HepG2 (cell line): ENCODE data around the gene TMEM156. TPM values are rescaled to one million over a fixed set of nuclear protein-coding genes. Genes with fewer than 3 reads are reported as not detected.
"Not testable (repeated sequence)": the region's sequence is repeated elsewhere in the genome, so short reads cannot be mapped to it uniquely, and the experiment has no call there.

ENCODE experiments used
- ATAC-seq: fragments of 200-7000 bp; cut with Tn5 transposase; 3 replicates; pipeline ENCODE4 v1.9.1; 2020; ENCODE audit warnings: mild to moderate bottlenecking, moderate library complexity
- BruUV-seq: library from RNA; stranded (reverse); fragments of 400-500 nt; replicated peaks from 2 replicates; lab custom pipeline; 2021; lab: Mats Ljungman, UMichigan
- CTCF ChIA-PET: fragments of 300-600 bp; formaldehyde crosslinking; extraction: SDS; loops from one replicate; lab custom pipeline; 2021; ENCODE audit warnings: low total read pairs, inconsistent platforms, low intra/inter-chr PET ratio; lab: Yijun Ruan, JAX
- POLR2A ChIA-PET: fragments of 350-600 bp; sonication (Branson Sonifier 250); formaldehyde crosslinking; loops from one replicate; lab custom pipeline; 2020; ENCODE audit warnings: antibody characterized with exemption, inconsistent platforms; lab: Yijun Ruan, JAX
- DNase-seq: peaks from one replicate; pipeline ENCODE4 v3.0.0-alpha.2; 2015; ENCODE audit warnings: low spot score
- FAIRE-seq: peaks from 3 replicates; lab custom pipeline; 2011; peaks lifted over from hg19 to GRCh38; lab: Jason Lieb, UNC
- H2AFZ ChIP-seq: one replicate; pipeline ENCODE4 v1.6.1; 2011; ENCODE audit warnings: low read length, inconsistent platforms
- H3K27ac ChIP-seq: fragments of 300-600 bp; 3 replicates; pipeline ENCODE4 v1.8.0; 2011; ENCODE audit warnings: mixed run types, mild to moderate bottlenecking, mixed read lengths, low read length, inconsistent platforms; ENCODE audit not compliant: insufficient read depth; ENCODE audit errors: extremely low read length
- H3K27me3 ChIP-seq, 2 experiments: fragments of 200-600 bp in 1 of 2; 2 replicates in 1 of 2; 3 replicates in 1 of 2; pipeline versions ENCODE4 v1.6.0 to v1.8.0; 2011; ENCODE audit warnings: low read length in 2 of 2, mild to moderate bottlenecking in 2 of 2, moderate library complexity in 2 of 2, inconsistent platforms in 1 of 2; ENCODE audit not compliant: insufficient read depth in 2 of 2, control insufficient read depth in 1 of 2
- H3K36me3 ChIP-seq, 2 experiments: fragments of 200-600 bp in 1 of 2; replicated peaks in 1 of 2; 2 replicates in 1 of 2; 3 replicates in 1 of 2; pipeline versions ENCODE4 v1.5.1 to v1.8.0; 2011; ENCODE audit warnings: low read length in 2 of 2, inconsistent platforms in 1 of 2; ENCODE audit not compliant: insufficient read depth in 2 of 2, control insufficient read depth in 1 of 2
- H3K4me1 ChIP-seq: 2 replicates; pipeline ENCODE4 v1.5.1; 2012; ENCODE audit warnings: low read length, inconsistent platforms; ENCODE audit not compliant: insufficient read depth
- H3K4me2 ChIP-seq: 2 replicates; pipeline ENCODE4 v1.6.0; 2011; ENCODE audit warnings: low read depth, low read length, inconsistent platforms
- H3K4me3 ChIP-seq, 3 experiments: fragments of 200-600 bp in 1 of 3; sonication (generic), shearing (Covaris generic) in 1 of 3; replicated peaks in 1 of 3; 2 replicates each; pipeline ENCODE4 v1.5.1; 2011 to 2016; ENCODE audit warnings: low read length in 3 of 3, inconsistent platforms in 2 of 3, low read depth in 2 of 3, mild to moderate bottlenecking in 2 of 3, control low read depth in 1 of 3, mixed read lengths in 1 of 3; ENCODE audit not compliant: insufficient read depth in 1 of 3
- H3K79me2 ChIP-seq: one replicate; pipeline ENCODE4 v1.6.1; 2011; ENCODE audit warnings: low read length, inconsistent platforms; ENCODE audit not compliant: insufficient read depth
- H3K9ac ChIP-seq: 2 replicates; pipeline ENCODE4 v1.6.0; 2011; ENCODE audit warnings: mild to moderate bottlenecking, low read depth, low read length, inconsistent platforms; ENCODE audit not compliant: insufficient read depth
- H3K9me3 ChIP-seq: 2 replicates; pipeline ENCODE4 v1.5.1; 2012; ENCODE audit warnings: mild to moderate bottlenecking, low read length
- H4K20me1 ChIP-seq: 2 replicates; pipeline ENCODE4 v1.6.0; 2011; ENCODE audit warnings: inconsistent platforms, mild to moderate bottlenecking, low read length, moderate library complexity; ENCODE audit not compliant: insufficient read depth
- MAX ChIP-seq: IDR thresholded peaks from 2 replicates; pipeline ENCODE4 v1.6.1; 2012; ENCODE audit warnings: inconsistent platforms
- MXD4 ChIP-seq: IDR thresholded peaks from 2 replicates; pipeline ENCODE4 v1.6.1; 2016; ENCODE audit warnings: mild to moderate bottlenecking, missing biosample characterization, missing genetic modification reagents
- PATZ1 ChIP-seq: sonication (generic); formaldehyde crosslinking; IDR thresholded peaks from 2 replicates; pipeline ENCODE4 v1.4.0; 2020; ENCODE audit warnings: missing genetic modification reagents
- RAD51 ChIP-seq: fragments of 450-650 bp; IDR thresholded peaks from 2 replicates; pipeline ENCODE4 v1.6.1; 2016; ENCODE audit warnings: borderline replicate concordance
- TFAP4 ChIP-seq: sonication (generic); IDR thresholded peaks from 2 replicates; pipeline ENCODE4 v1.6.1; 2016; ENCODE audit warnings: low read depth, borderline replicate concordance
- ZBTB33 ChIP-seq: sonication (generic); formaldehyde crosslinking; IDR thresholded peaks from 2 replicates; pipeline ENCODE4 v1.4.0; 2020; ENCODE audit warnings: missing genetic modification reagents
- ZNF275 ChIP-seq: sonication (generic); formaldehyde crosslinking; IDR thresholded peaks from 2 replicates; pipeline ENCODE4 v1.8.0; 2022; ENCODE audit warnings: missing genetic modification reagents, mild to moderate bottlenecking, inconsistent platforms, borderline replicate concordance
- WGBS: methylation state at CpG from one replicate; pipeline ENCODE4 v1.1.6; 2017; ENCODE audit warnings: low lambda C conversion rate; 5-methylcytosine and 5-hydroxymethylcytosine counted together
- in situ Hi-C: cut with HindIII; loops from 2 replicates; pipeline ENCODE4 v1.10.0; 2017; ENCODE audit warnings: low pct_unique_long_range_greater_than_20kb; ENCODE audit not compliant: extremely low pct_ligation_motif_present
- intact Hi-C: fragments of 100-400 bp; cut with micrococcal nuclease; formaldehyde crosslinking; loops from one replicate; pipeline ENCODE4 v1.10.0; 2022; ENCODE audit not compliant: unreplicated experiment
- polyA plus RNA-seq, 8 experiments: library from polyadenylated mRNA; depleted of rRNA in 3 of 8; stranded (reverse) in 7 of 8; unstranded in 1 of 8; fragments of >200 nt; fragmentation: Illumina TruSeq in 4 of 8; extraction: Trizol in 4 of 8; gene quantifications; 2 replicates each; pipeline versions ENCODE4 v1.2.1 to v1.2.3, GENCODE V29; 2011 to 2016; ENCODE audit warnings: low read depth in 4 of 8, missing spikeins in 1 of 8, mixed read lengths in 1 of 8; ENCODE audit not compliant: insufficient read depth in 1 of 8
- total RNA-seq, 5 experiments: library from RNA; depleted of rRNA; stranded (reverse); fragments of >200 nt; fragmentation: Illumina TruSeq; extraction: Trizol; gene quantifications; 2 replicates each; pipeline ENCODE4 v1.2.3, GENCODE V29; 2016; ENCODE audit warnings: low read depth in 1 of 5

The TMEM156 gene
- total and polyA plus RNA-seq, 2 of the 13 experiments (the other 11 are each of a cell fraction or from before 2014, with no cell fraction given) = 1.6 TPM; not detected in 1

GRCh38 chr4:38989487-38989886, 42.7 kb downstream of the TMEM156 start (continued):
- TF ChIP-seq PATZ1 (CRISPR knock-in tag) (no peak), RAD51 (no peak), ZNF275 (CRISPR knock-in tag) (no peak), MAX (no peak), TFAP4 (no peak), MXD4 (CRISPR knock-in tag) (no peak)
- TF ChIP-seq, all 625 proteins: peak for 0

- H3K27me3 ChIP-seq, ATAC-seq, POLR2A ChIA-PET, H3K9ac ChIP-seq, H2AFZ ChIP-seq, H3K27ac ChIP-seq, BruUV-seq, H3K79me2 ChIP-seq, DNase-seq, H3K4me3 ChIP-seq, H3K9me3 ChIP-seq, in situ Hi-C loops, H3K4me2 ChIP-seq, CTCF ChIA-PET, FAIRE-seq, H3K36me3 ChIP-seq, H4K20me1 ChIP-seq: not testable (repeated sequence)
- 81% methylated on average over 9 of the region's 9 CpGs for WGBS
- peak; percentile 28; the same call in 1 of the 2 replicates for TF ChIP-seq ZBTB33 (CRISPR knock-in tag)
- intact Hi-C loops = loop anchor here (10.0 kb wide), 1 partner anchor 54 kb away; no protein-coding TSS in a partner anchor
- H3K4me1 ChIP-seq = peaks cover 29% of the 10 kb centered on the region
These were observed 43.9 kb downstream of the TMEM156 start for GRCh38 chr4:38988353-38988752.
